H9 (cell line): ENCODE data around the gene FBN2. TPM values are rescaled to one million over a fixed set of nuclear protein-coding genes. Genes with fewer than 3 reads are reported as not detected.

Experiments
- DNase-seq: peaks from one replicate; pipeline ENCODE4 v3.0.0-alpha.2; 2017
- H2AFZ ChIP-seq: one replicate; pipeline ENCODE4 v1.6.1; 2013; ENCODE audit warnings: mild to moderate bottlenecking, low read length, control low read depth, moderate library complexity
- H2AK5ac ChIP-seq: 2 replicates; pipeline ENCODE4 v1.6.1; 2013; ENCODE audit warnings: low read length, control low read depth, mixed read lengths; ENCODE audit not compliant: insufficient read length
- H2BK120ac ChIP-seq: one replicate; pipeline ENCODE4 v1.6.1; 2013; ENCODE audit warnings: low read depth, mild to moderate bottlenecking, low read length, control low read depth, inconsistent platforms; ENCODE audit not compliant: poor library complexity, severe bottlenecking
- H2BK12ac ChIP-seq: 2 replicates; pipeline ENCODE4 v1.6.1; 2013; ENCODE audit warnings: low read length, control low read depth, mixed read lengths, low read depth; ENCODE audit not compliant: insufficient read length
- H2BK15ac ChIP-seq: 2 replicates; pipeline ENCODE4 v1.6.1; 2013; ENCODE audit warnings: low read depth, low read length, control low read depth
- H2BK20ac ChIP-seq: one replicate; pipeline ENCODE4 v1.6.1; 2013; ENCODE audit warnings: low read depth, mild to moderate bottlenecking, low read length, control low read depth, inconsistent platforms; ENCODE audit not compliant: poor library complexity, severe bottlenecking
- H2BK5ac ChIP-seq: 2 replicates; pipeline ENCODE4 v1.6.1; 2013; ENCODE audit warnings: low read length, control low read depth, mixed read lengths; ENCODE audit not compliant: insufficient read length
- H3K14ac ChIP-seq: 2 replicates; pipeline ENCODE4 v1.6.1; 2013; ENCODE audit warnings: low read length, control low read depth; ENCODE audit not compliant: insufficient read depth
- H3K18ac ChIP-seq: 2 replicates; pipeline ENCODE4 v1.6.1; 2013; ENCODE audit warnings: low read depth, mild to moderate bottlenecking, mixed read lengths, low read length, control low read depth; ENCODE audit not compliant: insufficient read length
- H3K23ac ChIP-seq: 2 replicates; pipeline ENCODE4 v1.6.1; 2013; ENCODE audit warnings: low read length, control low read depth, mixed read lengths, low read depth; ENCODE audit not compliant: insufficient read length
- H3K23me2 ChIP-seq: 2 replicates; pipeline ENCODE4 v1.6.1; 2013; ENCODE audit warnings: low read depth, mild to moderate bottlenecking, mixed read lengths, low read length, control low read depth; ENCODE audit not compliant: insufficient read length, poor library complexity, severe bottlenecking
- H3K27ac ChIP-seq: 2 replicates; pipeline ENCODE4 v1.5.1; 2013; ENCODE audit warnings: low read length, control low read depth, mixed read lengths, low read depth; ENCODE audit not compliant: insufficient read length
- H3K27me3 ChIP-seq: 2 replicates; pipeline ENCODE4 v1.6.1; 2013; ENCODE audit warnings: low read length, control low read depth, inconsistent platforms; ENCODE audit not compliant: insufficient read depth
- H3K4ac ChIP-seq: 2 replicates; pipeline ENCODE4 v1.6.1; 2013; ENCODE audit warnings: low read depth, mild to moderate bottlenecking, control low read depth, inconsistent platforms, low read length, moderate library complexity
- H3K4me1 ChIP-seq: 2 replicates; pipeline ENCODE4 v1.6.1; 2013; ENCODE audit warnings: low read length, control low read depth, inconsistent platforms; ENCODE audit not compliant: insufficient read depth
- H3K4me2 ChIP-seq: 2 replicates; pipeline ENCODE4 v1.6.1; 2013; ENCODE audit warnings: low read length, control low read depth, mixed read lengths; ENCODE audit not compliant: insufficient read length, insufficient read depth
- H3K56ac ChIP-seq: 2 replicates; pipeline ENCODE4 v1.6.1; 2013; ENCODE audit warnings: low read depth, mild to moderate bottlenecking, mixed read lengths, low read length, control low read depth; ENCODE audit not compliant: insufficient read length
- H3K79me1 ChIP-seq: 2 replicates; pipeline ENCODE4 v1.6.1; 2013; ENCODE audit warnings: low read depth, mild to moderate bottlenecking, moderate library complexity, low read length, control low read depth, inconsistent platforms; ENCODE audit not compliant: insufficient read depth, poor library complexity, severe bottlenecking
- H3K79me2 ChIP-seq: 2 replicates; pipeline ENCODE4 v1.6.1; 2013; ENCODE audit warnings: low read length, control low read depth, inconsistent platforms; ENCODE audit not compliant: insufficient read depth
- H3K9ac ChIP-seq: 2 replicates; pipeline ENCODE4 v1.6.1; 2013; ENCODE audit warnings: low read length, control low read depth, mixed read lengths; ENCODE audit not compliant: insufficient read length; ENCODE audit errors: extremely low read depth
- H3K9me3 ChIP-seq: one replicate; pipeline ENCODE4 v1.6.1; 2013; ENCODE audit warnings: low read depth, low read length, inconsistent platforms; ENCODE audit not compliant: control insufficient read depth
- H3T11ph ChIP-seq: one replicate; pipeline ENCODE4 v1.6.1; 2013; ENCODE audit warnings: mild to moderate bottlenecking, low read length, control low read depth, inconsistent platforms
- H4K20me1 ChIP-seq: one replicate; pipeline ENCODE4 v1.6.1; 2013; ENCODE audit not compliant: control insufficient read depth, insufficient read length, insufficient read depth
- H4K5ac ChIP-seq: 2 replicates; pipeline ENCODE4 v1.6.1; 2013; ENCODE audit warnings: low read depth, mild to moderate bottlenecking, mixed read lengths, low read length, control low read depth; ENCODE audit not compliant: insufficient read length
- H4K8ac ChIP-seq: replicated peaks from 2 replicates; pipeline ENCODE4 v1.6.1; 2013; ENCODE audit warnings: low read length, control low read depth, mixed read lengths, low read depth; ENCODE audit not compliant: insufficient read length
- H4K91ac ChIP-seq: 2 replicates; pipeline ENCODE4 v1.6.1; 2013; ENCODE audit warnings: low read depth, mild to moderate bottlenecking, moderate library complexity, mixed read lengths, low read length, control low read depth; ENCODE audit not compliant: insufficient read length
- H3K27ac Mint-ChIP-seq, 3 experiments: 2 replicates in 2 of 3; 3 replicates in 1 of 3; pipeline ENCODE4 v1.8.0; 2020 to 2021; ENCODE audit warnings: mixed read lengths in 3 of 3, mild to moderate bottlenecking in 1 of 3, moderate library complexity in 1 of 3
- H3K27me3 Mint-ChIP-seq: 2 replicates; pipeline ENCODE4 v1.8.0; 2021; ENCODE audit warnings: low read depth, mild to moderate bottlenecking, moderate library complexity, mixed read lengths
- H3K36me3 Mint-ChIP-seq, 3 experiments: 2 replicates in 2 of 3; 3 replicates in 1 of 3; pipeline ENCODE4 v1.8.0; 2020 to 2021; ENCODE audit warnings: low read depth in 3 of 3, mixed read lengths in 3 of 3; ENCODE audit not compliant: insufficient read depth in 1 of 3
- H3K4me1 Mint-ChIP-seq, 2 experiments: 2 replicates each; pipeline ENCODE4 v1.8.0; 2020; ENCODE audit warnings: mixed read lengths in 2 of 2
- H3K4me3 Mint-ChIP-seq, 2 experiments: 2 replicates in 1 of 2; 3 replicates in 1 of 2; pipeline ENCODE4 v1.8.0; 2020 to 2021; ENCODE audit warnings: mild to moderate bottlenecking in 2 of 2, mixed read lengths in 2 of 2, moderate library complexity in 1 of 2
- H3K9me3 Mint-ChIP-seq, 2 experiments: 2 replicates in 1 of 2; 3 replicates in 1 of 2; pipeline ENCODE4 v1.8.0; 2020; ENCODE audit warnings: mild to moderate bottlenecking in 2 of 2, mixed read lengths in 2 of 2, moderate library complexity in 1 of 2
- CTCF ChIP-seq: fragments of 200-600 bp; sonication (generic); conservative IDR thresholded peaks from 3 replicates; pipeline ENCODE4 v1.8.0; 2021; ENCODE audit warnings: antibody characterized with exemption, mild to moderate bottlenecking
- WGBS: extraction: QIAGEN DNeasy Blood & Tissue Kit; methylation state at CpG from one replicate; pipeline ENCODE4 v1.1.7; 2013; ENCODE audit warnings: missing lambda C conversion rate, low lambda C conversion rate, mixed read lengths; ENCODE audit not compliant: insufficient read length; ENCODE audit errors: extremely low coverage; 5-methylcytosine and 5-hydroxymethylcytosine counted together
- total RNA-seq: library from RNA; stranded (reverse); gene quantifications from 2 replicates; pipeline ENCODE4 v1.2.1, GENCODE V29; 2021

FBN2 gene
- total RNA-seq, 1 experiment from 2014 or later, result 8.3 TPM

GRCh38 chr5:128253880-128254279, 284.2 kb downstream of the FBN2 start:
- no peaks in the 10 kb centered on the region; a peak in 1 of 7 replicates for H3K36me3 Mint-ChIP-seq
- Histone ChIP-seq H2BK12ac (no peak overlapping the region), H2BK20ac (no peak overlapping the region), H2BK120ac (no peak overlapping the region), H4K91ac (no peak overlapping the region), H3K4me1 (no peaks in the 10 kb centered on the region), H3K27ac (no peak overlapping the region), H3T11ph (no peak overlapping the region), H3K23ac (no peak overlapping the region), H3K4ac (no peak overlapping the region), H3K56ac (no peak overlapping the region), H2BK15ac (no peak overlapping the region), H3K79me2 (no peaks in the 10 kb centered on the region), H3K4me2 (no peak overlapping the region), H4K5ac (no peak overlapping the region), H3K23me2 (no peaks in the 10 kb centered on the region), H2AK5ac (no peak overlapping the region), H4K20me1 (no peaks in the 10 kb centered on the region), H3K18ac (no peak overlapping the region), H3K27me3 (no peaks in the 10 kb centered on the region), H2AFZ (no peak overlapping the region), H3K79me1 (no peaks in the 10 kb centered on the region), H3K14ac (no peak overlapping the region), H3K9me3 (no peaks in the 10 kb centered on the region), H3K9ac (no peak overlapping the region), H4K8ac (no peak overlapping the region), H2BK5ac (no peak overlapping the region)
- TF ChIP-seq CTCF, result no peak
- H3K27me3 Mint-ChIP-seq, result no peaks in the 10 kb centered on the region
- no peak for DNase-seq
- no peaks in the 10 kb centered on the region; a peak in 1 of 5 replicates for H3K9me3 Mint-ChIP-seq
- WGBS, result no CpG with 5 or more reads among the region's 7 CpGs
- H3K27ac Mint-ChIP-seq, result no peak overlapping the region
- no peak overlapping the region for H3K4me3 Mint-ChIP-seq
- H3K4me1 Mint-ChIP-seq, result no peaks in the 10 kb centered on the region
